Type B pancreatic cell (in vitro differentiated cells): Measurements from ENCODE around the gene ZNF487. TPM values are rescaled to one million over a fixed set of nuclear protein-coding genes. Genes with fewer than 3 reads are reported as not detected.
A peak's percentile ranks its signal among the peaks of the same experiment; 100 is the strongest.
"Not testable (repeated sequence)": the region's sequence is repeated elsewhere in the genome, so short reads cannot be mapped to it uniquely, and the experiment has no call there.

Source experiments
- DNase-seq: peaks from one replicate; pipeline ENCODE4 v3.0.0; 2021; ENCODE audit warnings: mixed read lengths; ENCODE audit not compliant: unreplicated experiment; ENCODE audit errors: extremely low spot score
- H3K27ac Mint-ChIP-seq: 2 replicates; pipeline ENCODE4 v1.8.0; 2021; ENCODE audit warnings: mild to moderate bottlenecking, mixed read lengths
- H3K27me3 Mint-ChIP-seq: 2 replicates; pipeline ENCODE4 v1.8.0; 2021; ENCODE audit warnings: mixed read lengths
- H3K36me3 Mint-ChIP-seq: 2 replicates; pipeline ENCODE4 v1.8.0; 2021; ENCODE audit warnings: mixed read lengths
- H3K4me1 Mint-ChIP-seq: one replicate; pipeline ENCODE4 v1.8.0; 2021; ENCODE audit warnings: mixed read lengths; ENCODE audit not compliant: unreplicated experiment
- H3K4me3 Mint-ChIP-seq: 2 replicates; pipeline ENCODE4 v1.8.0; 2021; ENCODE audit warnings: mild to moderate bottlenecking, mixed read lengths
- H3K9me3 Mint-ChIP-seq: 2 replicates; pipeline ENCODE4 v1.8.0; 2021; ENCODE audit warnings: mixed read lengths
- total RNA-seq: library from RNA; stranded (reverse); gene quantifications from 2 replicates; pipeline ENCODE4 v1.2.1, GENCODE V29; 2021; ENCODE audit warnings: low replicate concordance
- TF ChIP-seq, protein P1 (sequence below): fragments of 200-600 bp; sonication (generic); conservative IDR thresholded peaks from 2 replicates; pipeline ENCODE4 v1.5.0; 2021; ENCODE audit warnings: antibody characterized with exemption, mild to moderate bottlenecking

Gene ZNF487
- total RNA-seq, 1 donor from 2014 or later: 6.4 TPM

DNA sequence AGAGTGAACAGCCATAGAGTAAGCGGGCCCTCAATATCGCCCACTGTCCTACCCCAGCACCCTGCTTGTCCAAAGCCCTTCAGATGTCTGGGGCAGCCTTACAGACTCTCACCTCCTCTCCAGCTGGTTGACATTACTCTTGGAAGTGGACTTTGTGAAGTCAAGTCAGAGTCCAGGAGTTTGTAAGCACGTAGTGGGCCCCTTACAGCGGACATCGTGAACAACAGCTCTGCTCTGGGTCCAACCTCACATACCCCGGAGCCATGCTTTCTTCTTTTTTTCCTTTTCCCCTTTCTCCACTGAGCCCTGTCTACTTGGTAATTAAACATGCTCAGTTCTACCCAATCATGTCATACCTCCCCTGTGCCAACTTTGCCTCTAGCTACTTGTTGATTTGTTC, 45.4 kb upstream of the ZNF487 start:
- H3K4me3 Mint-ChIP-seq: no peak overlapping the region
- no peak for DNase-seq
- no peaks in the 10 kb centered on the region for H3K9me3 Mint-ChIP-seq
- H3K27me3 Mint-ChIP-seq: no peaks in the 10 kb centered on the region
- peak overlapping the region; percentile 68 for H3K27ac Mint-ChIP-seq
- H3K4me1 Mint-ChIP-seq: peaks cover 37% of the 10 kb centered on the region
- TF ChIP-seq, protein P1, sequence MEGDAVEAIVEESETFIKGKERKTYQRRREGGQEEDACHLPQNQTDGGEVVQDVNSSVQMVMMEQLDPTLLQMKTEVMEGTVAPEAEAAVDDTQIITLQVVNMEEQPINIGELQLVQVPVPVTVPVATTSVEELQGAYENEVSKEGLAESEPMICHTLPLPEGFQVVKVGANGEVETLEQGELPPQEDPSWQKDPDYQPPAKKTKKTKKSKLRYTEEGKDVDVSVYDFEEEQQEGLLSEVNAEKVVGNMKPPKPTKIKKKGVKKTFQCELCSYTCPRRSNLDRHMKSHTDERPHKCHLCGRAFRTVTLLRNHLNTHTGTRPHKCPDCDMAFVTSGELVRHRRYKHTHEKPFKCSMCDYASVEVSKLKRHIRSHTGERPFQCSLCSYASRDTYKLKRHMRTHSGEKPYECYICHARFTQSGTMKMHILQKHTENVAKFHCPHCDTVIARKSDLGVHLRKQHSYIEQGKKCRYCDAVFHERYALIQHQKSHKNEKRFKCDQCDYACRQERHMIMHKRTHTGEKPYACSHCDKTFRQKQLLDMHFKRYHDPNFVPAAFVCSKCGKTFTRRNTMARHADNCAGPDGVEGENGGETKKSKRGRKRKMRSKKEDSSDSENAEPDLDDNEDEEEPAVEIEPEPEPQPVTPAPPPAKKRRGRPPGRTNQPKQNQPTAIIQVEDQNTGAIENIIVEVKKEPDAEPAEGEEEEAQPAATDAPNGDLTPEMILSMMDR: no peak
- H3K36me3 Mint-ChIP-seq: peaks cover 58% of the 10 kb centered on the region

DNA sequence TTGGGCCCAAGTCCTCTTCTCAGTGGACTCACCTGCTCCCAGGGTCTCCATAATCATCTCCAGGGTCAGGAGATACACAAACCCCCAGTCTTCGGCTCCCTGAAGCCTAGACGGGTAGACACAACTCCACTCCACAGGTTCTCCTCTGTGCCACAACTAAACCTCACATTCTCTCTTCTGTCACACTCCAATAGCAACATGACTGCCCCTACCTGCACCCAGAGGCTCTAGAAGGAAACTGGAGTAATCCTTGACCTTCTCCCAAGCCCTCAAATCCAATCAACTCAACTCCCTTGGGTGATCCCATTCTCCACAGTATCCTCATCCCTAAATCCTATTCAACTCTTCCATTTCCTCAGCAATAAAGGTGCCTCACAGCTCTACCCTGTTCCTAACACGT, 44.2 kb upstream of the ZNF487 start:
- Mint-ChIP-seq H3K36me3 (peaks cover 46% of the 10 kb centered on the region), H3K4me3 (peak overlapping the region; percentile 12), H3K4me1 (peaks cover 37% of the 10 kb centered on the region), H3K9me3 (no peaks in the 10 kb centered on the region), H3K27me3 (no peaks in the 10 kb centered on the region), H3K27ac (peak overlapping the region; percentile 5)
- DNase-seq: no peak
- TF ChIP-seq, protein P1: no peak

DNA sequence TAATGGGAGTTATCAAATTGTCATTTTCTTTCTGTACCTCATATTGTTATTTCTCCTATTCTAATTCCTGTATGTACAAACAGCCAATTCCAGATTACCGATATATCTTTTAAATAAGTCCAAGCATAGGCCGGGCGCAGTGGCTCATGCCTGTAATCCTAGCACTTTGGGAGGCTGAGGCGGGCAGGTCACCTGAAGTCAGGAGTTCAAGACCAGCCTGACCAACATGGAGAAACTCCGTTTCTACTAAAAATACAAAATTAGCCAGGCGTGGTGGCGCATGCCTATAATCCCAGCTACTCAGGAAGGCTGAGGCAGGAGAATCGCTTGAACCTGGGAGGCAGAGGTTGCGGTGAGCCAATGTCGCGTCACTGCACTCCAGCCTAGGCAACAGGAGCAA, 43.7 kb upstream of the ZNF487 start:
- DNase-seq, H3K9me3 Mint-ChIP-seq, H3K27me3 Mint-ChIP-seq: not testable (repeated sequence)
- Mint-ChIP-seq H3K4me3 (peak overlapping the region; percentile 12), H3K36me3 (peaks cover 45% of the 10 kb centered on the region), H3K4me1 (peaks cover 37% of the 10 kb centered on the region), H3K27ac (peak overlapping the region; percentile 5)

GRCh38 chr10:43393606-43394360, 43.1 kb upstream of the ZNF487 start:
- H3K4me3 Mint-ChIP-seq: peak overlapping the region; percentile 6
- no peak for DNase-seq
- no peaks in the 10 kb centered on the region for H3K9me3 Mint-ChIP-seq
- peaks cover 37% of the 10 kb centered on the region for H3K4me1 Mint-ChIP-seq
- peaks cover 40% of the 10 kb centered on the region for H3K36me3 Mint-ChIP-seq
- peak overlapping the region; percentile 27 for H3K27ac Mint-ChIP-seq
- TF ChIP-seq, protein P1: no peak
- no peaks in the 10 kb centered on the region for H3K27me3 Mint-ChIP-seq

DNA sequence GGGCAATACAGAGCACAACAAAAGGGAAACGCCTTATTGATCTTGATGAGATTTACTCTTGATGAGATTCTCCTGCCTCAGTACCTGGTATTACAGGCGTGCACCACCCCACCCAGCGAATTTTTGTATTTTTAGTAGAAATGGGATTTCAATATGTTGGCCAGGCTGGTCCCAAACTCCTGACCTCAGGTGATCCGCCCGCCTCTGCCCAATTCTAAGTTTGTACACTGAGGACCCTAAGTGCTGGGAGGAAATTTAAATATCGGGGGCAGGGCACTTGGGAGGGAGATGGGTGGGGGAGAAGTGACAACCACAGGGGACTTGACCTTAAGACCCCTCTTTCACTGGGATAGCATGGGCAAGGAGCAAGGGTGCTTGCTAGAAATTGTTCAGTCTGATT, 42.0 kb upstream of the ZNF487 start:
- Mint-ChIP-seq H3K27me3 (no peaks in the 10 kb centered on the region), H3K27ac (peak overlapping the region; percentile 99), H3K36me3 (peaks cover 41% of the 10 kb centered on the region), H3K9me3 (no peaks in the 10 kb centered on the region), H3K4me1 (peaks cover 39% of the 10 kb centered on the region), H3K4me3 (peak overlapping the region; percentile 95)
- DNase-seq: no peak
- TF ChIP-seq, protein P1: no peak

DNA sequence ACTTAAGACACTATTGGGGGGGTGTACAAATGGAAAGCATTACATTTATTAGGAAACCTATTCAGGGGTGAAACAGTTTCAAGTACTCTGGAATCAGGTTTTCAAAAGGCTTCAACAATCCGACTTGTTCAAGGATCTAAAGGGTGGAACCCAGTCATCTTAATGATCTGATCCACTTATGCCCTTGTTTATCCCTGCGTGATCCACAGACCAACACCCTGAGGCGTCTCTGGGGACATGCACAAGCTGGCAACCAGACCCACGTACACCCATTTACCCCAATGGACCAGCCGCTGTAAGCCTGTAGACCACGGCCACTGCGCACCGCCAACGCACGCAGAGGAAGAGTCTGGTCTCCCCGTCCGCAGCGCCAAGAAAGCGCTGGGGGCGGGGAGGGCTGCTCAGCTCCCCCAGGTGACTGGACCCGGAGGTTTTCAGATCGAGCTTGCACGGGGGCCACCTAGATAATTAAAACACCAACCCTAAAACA, 41.3 kb upstream of the ZNF487 start:
- peak overlapping the region; percentile 95 for H3K4me3 Mint-ChIP-seq
- DNase-seq: no peak
- no peaks in the 10 kb centered on the region for H3K27me3 Mint-ChIP-seq
- no peaks in the 10 kb centered on the region for H3K9me3 Mint-ChIP-seq
- H3K36me3 Mint-ChIP-seq: peaks cover 36% of the 10 kb centered on the region
- H3K4me1 Mint-ChIP-seq: peaks cover 39% of the 10 kb centered on the region
- TF ChIP-seq, protein P1: no peak
- peak overlapping the region; percentile 99 for H3K27ac Mint-ChIP-seq
